SK-N-SH treated with all-trans-retinoic acid at 6 μM for 48 hours (cell line): ENCODE results near the gene SETDB1.

Experiments
- ATAC-seq: fragments of 200-7000 bp; cut with Tn5 transposase; 3 replicates; pipeline ENCODE4 v1.9.1; 2020; ENCODE audit warnings: mild to moderate bottlenecking, moderate library complexity
- ARNTL ChIP-seq: fragments of 450-650 bp; formaldehyde crosslinking; IDR thresholded peaks from 2 replicates; pipeline ENCODE4 v1.5.0; 2020; ENCODE audit warnings: low read depth, mild to moderate bottlenecking, moderate library complexity, borderline replicate concordance
- BACH2 ChIP-seq: fragments of 250-450 bp; sonication (Bioruptor Pico); IDR thresholded peaks from 2 replicates; pipeline ENCODE4 v1.9.0; 2021; ENCODE audit warnings: mild to moderate bottlenecking, borderline replicate concordance
- CREB5 ChIP-seq: fragments of 250-450 bp; sonication (Bioruptor Pico); IDR thresholded peaks from 2 replicates; pipeline ENCODE4 v1.5.1; 2020; ENCODE audit warnings: low read depth, mild to moderate bottlenecking, moderate library complexity
- CSDC2 ChIP-seq: fragments of 250-450 bp; sonication (Bioruptor Pico); IDR thresholded peaks from 2 replicates; pipeline ENCODE4 v1.5.0; 2020; ENCODE audit warnings: mild to moderate bottlenecking, moderate library complexity
- CSRNP3 ChIP-seq: fragments of 250-450 bp; sonication (Bioruptor Pico); IDR thresholded peaks from 2 replicates; pipeline ENCODE4 v1.5.1; 2021; ENCODE audit warnings: mild to moderate bottlenecking, moderate library complexity
- ESRRG ChIP-seq: fragments of 250-450 bp; sonication (Bioruptor Pico); IDR thresholded peaks from 2 replicates; pipeline ENCODE4 v1.6.1; 2021; ENCODE audit warnings: mild to moderate bottlenecking
- GLIS3 ChIP-seq: fragments of 250-450 bp; sonication (Bioruptor Pico); IDR thresholded peaks from 2 replicates; pipeline ENCODE4 v1.5.0; 2020; ENCODE audit warnings: mild to moderate bottlenecking, moderate library complexity
- OSR1 ChIP-seq: fragments of 250-450 bp; sonication (Bioruptor Pico); IDR thresholded peaks from 2 replicates; pipeline ENCODE4 v1.8.0; 2022; ENCODE audit warnings: moderate library complexity, mild to moderate bottlenecking, inconsistent platforms
- PATZ1 ChIP-seq: fragments of 250-450 bp; sonication (Bioruptor Pico); IDR thresholded peaks from 2 replicates; pipeline ENCODE4 v1.8.0; 2020; ENCODE audit warnings: mild to moderate bottlenecking, moderate library complexity, borderline replicate concordance
- POU6F1 ChIP-seq: fragments of 250-450 bp; sonication (Bioruptor Pico); IDR thresholded peaks from 2 replicates; pipeline ENCODE4 v1.8.0; 2021; ENCODE audit warnings: low read depth, mild to moderate bottlenecking, moderate library complexity, borderline replicate concordance
- PPARA ChIP-seq: fragments of 250-450 bp; sonication (Bioruptor Pico); IDR thresholded peaks from 2 replicates; pipeline ENCODE4 v1.5.0; 2020; ENCODE audit warnings: mild to moderate bottlenecking, borderline replicate concordance
- SNAI2 ChIP-seq: fragments of 250-450 bp; sonication (Bioruptor Pico); IDR thresholded peaks from 2 replicates; pipeline ENCODE4 v1.5.0; 2020; ENCODE audit warnings: mild to moderate bottlenecking, moderate library complexity
- TCF4 ChIP-seq: fragments of 250-450 bp; sonication (Bioruptor Pico); IDR thresholded peaks from 2 replicates; pipeline ENCODE4 v1.8.0; 2021; ENCODE audit warnings: mild to moderate bottlenecking, moderate library complexity, borderline replicate concordance
- TOX ChIP-seq: fragments of 250-450 bp; sonication (Bioruptor Pico); IDR thresholded peaks from 2 replicates; pipeline ENCODE4 v1.8.0; 2021; ENCODE audit warnings: mild to moderate bottlenecking, moderate library complexity, borderline replicate concordance
- TSHZ2 ChIP-seq: fragments of 250-450 bp; sonication (Bioruptor Pico); IDR thresholded peaks from 2 replicates; pipeline ENCODE4 v1.5.0; 2020; ENCODE audit warnings: mild to moderate bottlenecking, moderate library complexity
- ZC3H10 ChIP-seq: fragments of 250-450 bp; sonication (Bioruptor Pico); IDR thresholded peaks from 2 replicates; pipeline ENCODE4 v1.5.1; 2021; ENCODE audit warnings: mild to moderate bottlenecking, moderate library complexity
- ZFP3 ChIP-seq: fragments of 250-450 bp; sonication (Bioruptor Pico); IDR thresholded peaks from 2 replicates; pipeline ENCODE4 v1.5.0; 2020; ENCODE audit warnings: mild to moderate bottlenecking, moderate library complexity
- ZFP30 ChIP-seq: fragments of 450-650 bp; formaldehyde crosslinking; IDR thresholded peaks from 2 replicates; pipeline ENCODE4 v1.5.0; 2022; ENCODE audit warnings: mild to moderate bottlenecking, moderate library complexity
- ZNF565 ChIP-seq: fragments of 450-650 bp; formaldehyde crosslinking; conservative IDR thresholded peaks from 2 replicates; pipeline ENCODE4 v1.5.0; 2020; ENCODE audit warnings: low read depth, mild to moderate bottlenecking, moderate library complexity
- ZNF8 ChIP-seq: fragments of 450-650 bp; formaldehyde crosslinking; IDR thresholded peaks from 2 replicates; pipeline ENCODE4 v1.5.0; 2020; ENCODE audit warnings: mild to moderate bottlenecking, moderate library complexity

The SETDB1 gene

GRCh38 chr1:150972417-150972940 is 46.3 kb downstream of the SETDB1 start:
- ATAC-seq, result no peak
- TF ChIP-seq CSDC2 (no peak), ESRRG (CRISPR knock-in tag) (no peak), TOX (CRISPR knock-in tag) (no peak), CSRNP3 (no peak), BACH2 (CRISPR knock-in tag) (no peak), ZFP3 (CRISPR knock-in tag) (no peak), ZC3H10 (CRISPR knock-in tag) (no peak), CREB5 (no peak)

GRCh38 chr1:150973258-150973835 is 47.2 kb downstream of the SETDB1 start:
- ATAC-seq, result peak; percentile 10

GRCh38 chr1:150973836-150974579 is 47.8 kb downstream of the SETDB1 start:
- ATAC-seq, result peak; percentile 14
- no peak for TF ChIP-seq POU6F1
- no peak for TF ChIP-seq ESRRG (CRISPR knock-in tag)
- no peak for TF ChIP-seq TCF4 (CRISPR knock-in tag)
- TF ChIP-seq CSDC2, result no peak
- no peak for TF ChIP-seq ZNF8
- no peak for TF ChIP-seq CSRNP3
- no peak for TF ChIP-seq TOX (CRISPR knock-in tag)
- TF ChIP-seq ARNTL (CRISPR knock-in tag), result no peak
- TF ChIP-seq OSR1, result no peak
- no peak for TF ChIP-seq ZC3H10 (CRISPR knock-in tag)
- no peak for TF ChIP-seq SNAI2
- no peak for TF ChIP-seq PPARA
- TF ChIP-seq GLIS3 (CRISPR knock-in tag), result no peak
- TF ChIP-seq TSHZ2, result no peak
- no peak for TF ChIP-seq ZNF565 (CRISPR knock-in tag)
- TF ChIP-seq BACH2 (CRISPR knock-in tag), result no peak
- TF ChIP-seq PATZ1 (CRISPR knock-in tag), result no peak
- no peak for TF ChIP-seq ZFP30

More at GRCh38 chr1:150973258-150973835, 47.2 kb downstream of the SETDB1 start:
- TF ChIP-seq CSRNP3, result no peak
- no peak for TF ChIP-seq ARNTL (CRISPR knock-in tag)
